Left ventricle myocardium inferior (tissue), 1 donor: Measurements from ENCODE around the gene ADAM8. TPM values are rescaled to one million over a fixed set of nuclear protein-coding genes. Genes with fewer than 3 reads are reported as not detected.

Experiments
- DNase-seq: peaks from one replicate; pipeline ENCODE4 v3.0.0-alpha.2; 2020
- H3K27ac ChIP-seq: fragments of 200-600 bp; replicated peaks from 2 replicates; pipeline ENCODE4 v1.8.0; 2021
- H3K27me3 ChIP-seq: fragments of 200-600 bp; 2 replicates; pipeline ENCODE4 v1.8.0; 2021; ENCODE audit warnings: low read depth
- H3K36me3 ChIP-seq: fragments of 200-600 bp; 2 replicates; pipeline ENCODE4 v1.8.0; 2021
- H3K4me1 ChIP-seq: fragments of 200-600 bp; 2 replicates; pipeline ENCODE4 v1.8.0; 2021
- H3K4me3 ChIP-seq: fragments of 200-600 bp; 2 replicates; pipeline ENCODE4 v1.8.0; 2021; ENCODE audit warnings: mild to moderate bottlenecking, moderate library complexity
- H3K9me3 ChIP-seq: fragments of 200-600 bp; replicated peaks from 2 replicates; pipeline ENCODE4 v1.8.0; 2021
- CTCF ChIP-seq: fragments of 200-600 bp; IDR thresholded peaks from 2 replicates; pipeline ENCODE4 v1.8.0; 2021; ENCODE audit warnings: antibody characterized with exemption, mild to moderate bottlenecking, borderline replicate concordance
- intact Hi-C: fragments of 100-400 bp; cut with micrococcal nuclease; formaldehyde crosslinking; loops from one replicate; pipeline ENCODE4 v1.11.0; 2022
- total RNA-seq: library from RNA; stranded (reverse); fragmentation: NEBNext Ultra II Directional; extraction: Animal tissue kit (Norgen Biotek cat#: 25700); gene quantifications from one replicate; pipeline ENCODE4 v1.2.1, GENCODE V29; 2021
- donor health status: DM: no; HTN: yes; CAD: no; lungs with severe emphysema.

ADAM8 gene
- total RNA-seq, 1 donor from 2014 or later = 1.4 TPM

- H3K27me3 ChIP-seq = peaks cover 41% of the 10 kb centered on the region
- H3K27ac ChIP-seq = no peak overlapping the region
- intact Hi-C loops = no loop called here
- peaks cover 11% of the 10 kb centered on the region for H3K4me1 ChIP-seq
- H3K36me3 ChIP-seq = no peaks in the 10 kb centered on the region
- peaks cover 4% of the 10 kb centered on the region for H3K9me3 ChIP-seq
- peak; percentile 49 for DNase-seq
- peak overlapping the region; percentile 54 for H3K4me3 ChIP-seq
- peak; percentile 75 for TF ChIP-seq CTCF
Measured at GRCh38 chr10:133318494-133319127, 41.9 kb upstream of the ADAM8 start.

GRCh38 chr10:133316732-133317131, 40.1 kb upstream of the ADAM8 start:
- intact Hi-C loops = no loop called here
- H3K36me3 ChIP-seq = peaks cover 14% of the 10 kb centered on the region
- peaks cover 4% of the 10 kb centered on the region for H3K9me3 ChIP-seq
- no peak overlapping the region for H3K4me3 ChIP-seq
- peaks cover 11% of the 10 kb centered on the region for H3K4me1 ChIP-seq
- H3K27me3 ChIP-seq = peaks cover 32% of the 10 kb centered on the region
- DNase-seq = no peak
- no peak overlapping the region for H3K27ac ChIP-seq
- no peak for TF ChIP-seq CTCF

GRCh38 chr10:133316266-133316665, 39.6 kb upstream of the ADAM8 start:
- Histone ChIP-seq H3K27ac (no peak overlapping the region), H3K36me3 (peaks cover 19% of the 10 kb centered on the region), H3K27me3 (peaks cover 29% of the 10 kb centered on the region), H3K4me1 (peaks cover 11% of the 10 kb centered on the region), H3K4me3 (no peak overlapping the region), H3K9me3 (peaks cover 4% of the 10 kb centered on the region)
- no peak for TF ChIP-seq CTCF
- intact Hi-C loops = no loop called here
- DNase-seq = no peak

GRCh38 chr10:133315847-133316246, 39.2 kb upstream of the ADAM8 start:
- intact Hi-C loops = no loop called here
- no peak for TF ChIP-seq CTCF
- no peak overlapping the region for H3K27ac ChIP-seq

DNA sequence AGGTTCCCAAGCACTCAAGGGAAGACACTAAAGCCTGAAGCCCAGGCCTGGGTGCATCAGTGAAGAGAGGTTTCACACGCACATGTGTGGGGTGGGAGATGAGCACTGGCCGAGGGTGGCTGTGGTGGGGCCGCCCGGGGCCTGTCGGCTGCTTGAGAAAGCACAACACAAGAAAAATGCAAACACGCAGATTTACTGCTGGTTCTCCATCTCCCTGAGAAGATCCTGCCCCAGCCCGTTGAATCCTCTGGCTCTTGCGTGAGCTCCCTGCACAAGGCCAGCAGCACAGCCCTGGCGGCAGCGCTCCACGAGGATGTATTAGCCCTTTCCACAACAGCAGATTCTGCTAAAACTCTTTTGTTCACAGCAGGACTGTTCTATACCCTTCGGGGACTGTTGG, 38.2 kb upstream of the ADAM8 start:
- no peak for TF ChIP-seq CTCF
- peaks cover 15% of the 10 kb centered on the region for H3K27me3 ChIP-seq
- H3K4me1 ChIP-seq = peaks cover 11% of the 10 kb centered on the region
- intact Hi-C loops = no loop called here
- H3K9me3 ChIP-seq = no peaks in the 10 kb centered on the region
- DNase-seq = no peak
- no peak overlapping the region for H3K4me3 ChIP-seq
- peaks cover 30% of the 10 kb centered on the region for H3K36me3 ChIP-seq
- no peak overlapping the region for H3K27ac ChIP-seq

More at GRCh38 chr10:133315847-133316246, 39.2 kb upstream of the ADAM8 start:
- peaks cover under 1% of the 10 kb centered on the region for H3K9me3 ChIP-seq
- no peak for DNase-seq
- peaks cover 11% of the 10 kb centered on the region for H3K4me1 ChIP-seq
- H3K4me3 ChIP-seq = no peak overlapping the region
- H3K36me3 ChIP-seq = peaks cover 21% of the 10 kb centered on the region
- peaks cover 25% of the 10 kb centered on the region for H3K27me3 ChIP-seq
